Hematopoietic multipotent progenitor cell treated with erythropoietin and hydrocortisone succinate and interleukin-3 and kit ligand, for 4 days (in vitro differentiated cells): ENCODE measurements around the gene ATP13A1.
A peak's percentile ranks its signal among the peaks of the same experiment; 100 is the strongest.

Experiments used
- DNase-seq: peaks from one replicate; pipeline ENCODE4 v3.0.0-alpha.2; 2015

Gene ATP13A1

DNA sequence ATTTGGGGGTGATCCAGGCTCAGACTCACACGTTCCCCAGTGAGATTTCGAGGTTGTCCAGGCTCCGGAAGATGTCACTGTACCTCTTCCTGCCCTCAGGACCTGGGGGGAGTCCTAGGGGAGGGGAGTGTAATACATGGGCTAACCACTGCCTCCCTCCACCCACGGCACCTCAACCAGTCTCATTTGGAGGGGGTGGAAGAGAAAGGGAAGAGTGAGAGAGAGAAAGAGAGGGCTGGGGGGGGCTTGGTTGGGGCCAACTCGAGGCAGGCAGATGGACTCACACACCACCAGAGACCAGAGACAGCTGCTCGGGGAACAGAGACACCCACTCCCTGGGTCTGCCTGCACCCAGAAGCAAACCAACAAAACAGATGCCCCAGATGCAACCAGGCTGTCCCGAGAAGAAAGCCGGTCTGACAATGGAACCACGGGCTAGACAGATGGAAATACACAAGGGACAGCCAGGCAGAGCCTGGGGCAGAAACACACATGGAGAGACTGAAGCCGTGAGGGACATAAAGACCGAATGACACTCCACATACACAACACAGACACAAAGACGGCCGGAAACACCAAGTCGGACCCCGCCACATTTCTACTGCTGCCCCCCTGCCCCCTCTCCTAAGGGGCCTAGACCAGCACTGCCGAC lies 20.8 kb downstream of the ATP13A1 start:
- DNase-seq, result peak; percentile 54

DNA sequence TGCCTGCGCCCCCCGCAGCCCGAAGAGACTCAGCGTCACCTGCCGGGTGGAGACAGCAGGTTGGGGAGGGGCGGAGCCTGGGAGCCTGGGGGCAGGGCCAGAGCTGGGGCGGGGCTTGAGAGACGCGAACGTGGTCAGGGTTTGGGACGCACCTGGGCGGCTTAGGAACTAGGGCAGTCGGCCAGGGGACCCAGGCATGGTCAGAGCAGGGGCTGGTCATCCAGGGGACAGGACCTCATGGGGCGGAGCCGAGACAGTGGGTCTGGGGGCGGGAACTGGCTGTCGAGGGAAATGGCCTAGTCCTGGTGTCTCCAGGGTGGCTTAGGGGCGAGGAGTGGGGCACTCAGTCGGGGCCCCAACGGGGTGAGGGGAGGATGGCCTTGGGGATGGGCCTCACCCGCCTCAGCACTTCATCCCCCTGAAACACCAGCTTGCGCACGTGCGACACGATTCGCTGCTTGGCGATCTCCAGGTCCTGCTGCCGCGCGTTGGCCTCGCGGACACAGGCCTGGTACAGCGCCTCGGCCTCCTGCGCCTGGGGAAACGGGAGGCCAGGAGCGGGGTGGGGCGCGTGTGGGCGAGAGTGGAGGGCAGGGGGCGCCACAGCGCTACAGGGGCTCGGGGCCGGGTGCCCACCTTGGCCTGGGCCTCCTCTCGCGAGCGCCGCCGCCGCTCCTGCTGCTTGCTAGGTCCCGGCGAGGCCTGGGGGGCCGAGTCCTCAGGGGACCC lies 25.8 kb downstream of the ATP13A1 start:
- no peak for DNase-seq

DNA sequence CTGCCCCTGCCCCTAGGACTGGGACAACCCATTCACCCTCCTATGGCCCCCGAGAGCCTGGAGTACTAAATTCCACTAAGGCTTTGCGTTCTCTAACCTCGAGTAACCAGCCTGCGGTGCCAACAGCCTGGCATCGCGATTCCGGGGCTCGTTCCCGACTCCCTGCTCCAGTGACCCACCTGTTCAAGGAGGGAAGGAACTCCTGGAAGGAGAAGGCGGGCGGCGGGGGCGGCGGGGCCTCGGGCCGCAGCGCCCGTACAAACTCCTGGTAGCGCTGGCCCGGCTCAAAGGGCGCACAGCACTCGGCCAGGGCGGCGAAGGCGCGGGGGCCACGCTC lies 26.3 kb downstream of the ATP13A1 start:
- DNase-seq, result no peak

DNA sequence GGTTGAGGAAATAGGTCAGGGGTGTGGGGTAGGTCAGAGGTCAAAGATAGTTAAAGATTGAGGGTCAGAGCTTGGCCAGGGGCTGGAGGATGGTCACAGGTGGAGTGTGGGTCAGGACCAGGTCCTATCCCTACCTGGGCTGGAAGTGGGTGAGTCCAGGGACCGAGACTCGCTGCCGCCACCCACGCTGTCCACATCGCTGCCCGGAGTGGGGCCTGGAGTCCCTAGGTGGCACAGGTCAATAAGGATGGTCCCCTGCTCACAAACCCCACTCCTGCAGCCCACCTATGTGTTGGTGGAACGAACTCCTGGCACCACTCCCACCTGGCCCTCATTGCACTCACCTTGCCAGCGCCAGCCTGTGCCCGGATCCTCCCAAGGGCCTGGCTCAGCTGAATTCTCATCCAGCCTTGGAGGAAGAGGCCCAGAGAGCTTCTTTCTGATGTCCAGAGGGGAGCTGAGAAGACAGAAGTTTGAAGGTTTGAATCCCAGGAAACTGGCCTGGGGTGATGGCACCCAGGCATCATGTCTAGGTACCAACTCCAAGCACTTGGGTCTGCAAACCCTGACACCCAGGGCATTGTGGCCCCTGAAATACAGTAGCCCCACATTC lies 26.8 kb downstream of the ATP13A1 start:
- no peak for DNase-seq

DNA sequence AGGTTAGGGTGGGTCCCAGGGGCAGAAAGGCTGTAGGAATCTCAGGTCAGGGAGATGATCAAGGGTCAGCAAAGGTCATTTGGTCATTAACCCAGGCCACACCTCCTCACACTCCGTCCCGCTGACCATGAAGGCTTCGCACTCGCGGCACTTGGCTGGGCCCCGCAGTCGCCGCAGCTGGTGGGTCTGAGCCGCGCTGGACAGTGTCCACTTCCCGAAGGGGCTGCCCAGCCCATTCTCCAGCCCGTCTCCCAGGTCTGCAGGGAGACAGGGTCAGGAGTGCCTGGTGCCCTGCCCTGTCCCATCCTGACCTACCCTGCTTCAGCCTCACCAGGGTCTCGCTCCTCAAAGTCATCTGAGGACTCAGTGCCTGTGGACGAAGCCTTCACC lies 28.2 kb downstream of the ATP13A1 start:
- DNase-seq, result no peak

DNA sequence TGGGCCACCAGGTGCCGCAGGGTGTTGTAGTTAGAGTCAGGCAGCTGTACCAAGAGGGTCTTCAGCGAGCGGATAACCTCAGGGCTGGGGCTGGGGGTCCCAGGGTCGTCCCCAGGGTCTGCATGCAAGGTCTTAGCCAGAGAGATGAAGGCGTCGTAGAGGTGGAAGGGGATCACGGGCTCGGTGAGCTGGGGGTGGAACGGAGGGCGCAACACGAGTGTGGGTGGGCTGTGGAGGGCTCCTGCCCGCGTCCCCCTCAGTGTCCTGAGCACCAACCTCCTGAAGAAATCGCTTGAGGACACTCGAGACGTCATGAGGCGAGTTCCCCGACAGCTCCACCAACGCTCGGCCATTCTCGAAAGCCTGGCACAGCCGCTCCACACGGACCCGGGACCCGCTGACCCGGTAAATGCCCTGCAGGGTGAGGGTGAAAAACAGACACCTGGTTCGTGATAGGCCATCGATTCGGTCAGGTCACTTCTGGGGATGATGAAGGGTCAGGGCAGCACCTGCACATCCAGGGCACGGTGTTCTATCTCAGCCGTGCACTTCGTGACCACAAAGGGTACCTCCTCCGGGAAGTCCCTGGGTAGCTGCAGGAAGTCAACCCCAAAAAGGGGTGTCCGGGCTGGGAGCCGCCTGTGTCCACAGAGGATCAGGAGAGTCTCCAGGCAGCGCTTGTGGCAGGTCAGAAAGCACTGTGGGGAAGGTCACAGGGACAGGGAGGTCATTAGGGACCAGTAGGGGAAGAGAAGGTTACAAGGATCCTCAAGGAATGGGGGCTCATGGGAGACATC lies 28.8 kb downstream of the ATP13A1 start:
- no peak for DNase-seq

DNA sequence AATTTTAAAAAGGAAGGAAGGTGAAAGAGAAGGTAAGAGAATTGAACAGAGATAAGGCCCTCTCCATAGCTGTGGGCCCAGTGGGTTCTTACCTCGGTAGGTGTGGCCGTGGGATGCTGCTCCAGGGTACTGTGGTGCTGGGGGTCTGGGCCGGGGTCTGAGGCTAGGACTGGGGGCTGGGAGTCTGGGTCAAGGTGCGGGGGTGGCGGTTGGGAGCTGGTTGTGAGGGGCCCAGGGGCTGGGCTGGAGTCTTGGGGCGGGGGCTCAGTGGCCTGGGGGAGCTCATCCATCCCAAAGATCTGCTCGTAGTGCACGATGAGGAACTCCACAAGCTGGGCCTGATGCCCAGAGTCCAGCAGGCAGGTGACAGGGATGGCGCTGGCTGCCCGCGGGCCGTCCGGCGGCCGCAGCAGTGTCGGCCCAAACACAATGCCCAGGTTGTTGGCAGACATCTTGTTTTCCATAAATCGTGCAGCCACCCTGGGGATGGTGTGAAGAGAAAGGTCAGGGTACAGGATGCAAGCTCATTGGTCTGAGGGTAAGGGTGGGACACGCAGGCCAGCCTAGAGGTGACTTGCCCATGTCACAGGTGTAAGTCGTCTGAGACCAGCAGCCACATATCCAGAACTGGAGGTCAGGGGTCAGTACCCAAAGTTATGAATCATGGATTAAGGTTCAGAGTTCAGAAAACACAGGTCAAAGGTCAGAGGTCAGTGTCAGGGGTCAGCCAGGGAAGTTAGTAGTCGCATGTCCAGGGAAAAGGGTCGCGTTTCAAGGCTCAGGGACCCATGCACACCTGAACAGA lies 29.6 kb downstream of the ATP13A1 start:
- DNase-seq, result no peak

DNA sequence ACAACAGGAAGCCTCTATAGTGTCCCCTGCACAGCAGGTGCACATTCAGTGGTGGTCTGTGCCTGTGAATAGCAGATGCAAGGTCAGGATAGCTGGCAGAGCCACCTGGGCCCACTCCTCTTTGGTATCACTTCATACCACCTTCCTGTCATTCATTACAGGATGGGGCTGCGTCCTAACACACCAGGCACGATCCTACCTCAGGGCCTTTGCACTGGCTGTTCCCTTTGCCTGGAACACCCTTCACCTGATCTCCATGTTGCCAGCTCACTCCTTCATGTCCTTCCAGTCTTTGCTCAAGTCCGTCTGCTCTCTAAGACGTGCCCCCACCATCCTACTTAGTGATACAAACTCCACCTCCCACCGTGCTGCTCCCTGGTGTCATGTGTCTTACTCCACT lies 30.8 kb downstream of the ATP13A1 start:
- DNase-seq, result no peak

DNA sequence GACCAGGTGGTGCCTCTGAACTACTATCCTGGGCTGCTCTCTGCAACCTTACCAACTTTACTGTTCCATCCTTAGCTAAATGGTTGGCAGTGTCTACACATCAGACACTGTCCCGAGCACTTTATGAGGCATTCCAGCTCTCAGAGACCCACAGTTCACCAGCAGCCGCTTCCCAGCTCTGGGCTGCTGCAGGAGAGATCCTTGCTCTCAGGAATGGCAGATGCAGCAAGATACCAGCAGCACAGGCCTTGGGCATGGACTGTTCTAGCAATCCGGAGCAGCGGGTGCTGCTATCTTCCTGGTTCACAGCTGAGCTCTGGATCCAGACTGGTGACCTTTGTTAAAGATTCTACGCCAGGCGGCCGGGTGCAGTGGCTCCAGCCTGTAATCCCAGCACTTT lies 32.1 kb downstream of the ATP13A1 start:
- DNase-seq, result no peak

DNA sequence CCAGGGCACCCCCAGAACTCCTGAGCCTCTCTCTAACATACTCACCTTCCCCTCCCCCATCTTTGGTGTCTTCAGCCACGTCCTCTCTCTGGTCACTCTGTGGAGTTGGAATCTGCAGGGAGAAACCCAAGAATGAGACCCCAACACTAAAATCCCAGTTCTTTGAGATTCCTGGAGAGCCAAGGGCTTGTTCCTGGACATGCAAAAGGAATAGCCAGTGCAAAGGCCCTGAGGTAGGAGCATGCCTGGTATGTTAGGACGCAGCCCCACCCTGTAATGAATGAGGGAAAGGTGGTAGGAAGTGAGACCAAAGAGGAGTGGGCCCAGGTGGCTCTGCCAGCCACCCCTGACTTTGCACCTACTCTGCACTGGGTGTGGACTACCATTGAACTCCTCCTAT lies 33.0 kb downstream of the ATP13A1 start:
- DNase-seq, result no peak

DNA sequence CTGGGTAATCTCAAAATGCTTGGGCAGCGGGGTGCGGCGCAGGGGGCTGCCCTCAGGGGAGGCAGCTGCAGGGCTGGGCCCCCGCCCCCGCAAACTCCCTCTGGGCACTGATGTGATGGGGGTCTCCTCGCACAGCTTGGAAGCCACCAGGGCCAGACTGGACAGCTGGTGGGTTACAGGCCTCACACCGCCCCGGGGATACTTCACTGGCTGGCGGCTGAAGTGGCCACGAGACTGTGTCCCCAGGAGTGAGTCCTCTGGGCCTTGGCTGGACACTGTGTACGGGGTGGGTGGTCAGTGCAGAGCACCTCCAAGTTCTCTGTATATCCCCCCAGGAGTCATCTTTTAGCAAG lies 33.4 kb downstream of the ATP13A1 start:
- no peak for DNase-seq

DNA sequence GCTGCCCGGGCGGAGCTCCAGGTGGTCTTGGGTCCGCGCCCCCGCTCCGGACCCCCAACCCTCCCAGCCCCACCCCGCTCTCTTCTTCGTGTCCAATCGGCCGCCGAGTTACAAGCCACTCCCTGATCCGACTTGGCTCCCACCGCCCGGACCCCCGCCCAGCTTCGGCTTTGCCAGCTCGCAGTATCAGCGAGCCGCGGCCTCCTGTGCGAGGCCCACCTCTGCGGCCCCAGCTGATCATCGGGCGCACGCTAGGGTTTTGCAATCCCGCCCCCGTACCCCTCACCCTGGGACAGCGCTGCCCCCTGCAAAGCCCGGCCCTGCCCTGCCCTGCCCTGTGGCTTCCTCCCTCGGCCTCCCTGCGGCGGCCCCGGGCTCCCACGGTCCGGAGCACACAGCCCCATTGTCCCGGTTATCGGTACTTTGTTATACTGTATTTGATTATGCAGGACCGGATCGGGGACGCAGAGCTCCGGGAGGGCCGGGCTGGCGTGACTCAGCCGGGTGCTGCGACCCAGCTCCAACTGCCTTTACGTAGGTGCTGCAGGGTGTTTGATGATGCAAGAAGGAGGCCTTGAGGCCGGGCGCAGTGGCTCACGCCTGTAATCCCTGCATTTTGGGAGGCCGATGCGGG lies 34.9 kb downstream of the ATP13A1 start:
- DNase-seq, result peak; percentile 44

DNA sequence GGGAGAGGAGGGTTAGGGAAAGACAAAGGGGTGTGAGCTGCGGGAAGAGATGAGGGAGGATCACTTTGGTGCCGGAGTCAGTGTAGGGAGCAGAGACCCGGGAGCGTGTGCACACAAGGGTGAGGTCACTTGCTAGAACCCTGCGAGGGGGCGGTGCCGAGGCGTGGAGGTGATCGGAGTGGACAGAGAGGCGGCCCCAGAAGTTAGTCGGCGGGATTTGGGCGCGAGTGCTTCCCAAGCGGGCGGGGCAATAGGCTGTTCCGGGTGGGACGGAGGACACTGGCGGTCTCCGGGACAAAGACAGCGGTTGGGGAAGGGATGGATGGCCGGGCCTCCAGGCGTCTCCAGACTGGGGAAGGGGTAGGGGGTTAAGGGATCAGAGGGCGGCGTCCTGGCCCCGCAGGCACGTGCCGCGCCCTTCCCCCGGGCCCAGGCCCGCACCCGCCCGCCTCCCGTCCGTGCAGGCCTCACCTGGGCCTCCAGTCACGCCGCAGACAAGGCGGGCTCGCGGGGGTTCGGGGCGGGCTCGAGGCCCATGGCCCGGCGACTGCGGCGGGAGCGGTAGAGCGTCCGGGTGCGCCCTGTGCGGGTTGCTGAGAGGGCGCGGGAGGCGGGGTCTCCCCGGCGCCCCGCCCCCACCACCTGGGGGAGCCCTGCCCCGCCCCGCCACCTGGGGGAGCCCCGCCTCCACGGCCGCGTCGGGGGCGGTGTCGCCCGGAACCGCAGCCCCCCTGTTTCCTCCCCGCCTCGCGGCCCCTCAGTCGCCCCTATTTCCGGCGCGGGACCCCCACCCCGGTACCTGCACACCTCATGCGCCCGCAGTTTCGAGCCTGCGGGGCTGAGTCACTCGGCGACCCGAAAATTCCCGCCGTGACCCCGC lies 35.6 kb downstream of the ATP13A1 start, which contains the start of gene LPAR2:
LPAR2 (minus strand) TSS at position 600 of the 880 bp plus-strand sequence. CDS start 945 bp downstream, outside the sequence.
- DNase-seq, result peak; percentile 39

DNA sequence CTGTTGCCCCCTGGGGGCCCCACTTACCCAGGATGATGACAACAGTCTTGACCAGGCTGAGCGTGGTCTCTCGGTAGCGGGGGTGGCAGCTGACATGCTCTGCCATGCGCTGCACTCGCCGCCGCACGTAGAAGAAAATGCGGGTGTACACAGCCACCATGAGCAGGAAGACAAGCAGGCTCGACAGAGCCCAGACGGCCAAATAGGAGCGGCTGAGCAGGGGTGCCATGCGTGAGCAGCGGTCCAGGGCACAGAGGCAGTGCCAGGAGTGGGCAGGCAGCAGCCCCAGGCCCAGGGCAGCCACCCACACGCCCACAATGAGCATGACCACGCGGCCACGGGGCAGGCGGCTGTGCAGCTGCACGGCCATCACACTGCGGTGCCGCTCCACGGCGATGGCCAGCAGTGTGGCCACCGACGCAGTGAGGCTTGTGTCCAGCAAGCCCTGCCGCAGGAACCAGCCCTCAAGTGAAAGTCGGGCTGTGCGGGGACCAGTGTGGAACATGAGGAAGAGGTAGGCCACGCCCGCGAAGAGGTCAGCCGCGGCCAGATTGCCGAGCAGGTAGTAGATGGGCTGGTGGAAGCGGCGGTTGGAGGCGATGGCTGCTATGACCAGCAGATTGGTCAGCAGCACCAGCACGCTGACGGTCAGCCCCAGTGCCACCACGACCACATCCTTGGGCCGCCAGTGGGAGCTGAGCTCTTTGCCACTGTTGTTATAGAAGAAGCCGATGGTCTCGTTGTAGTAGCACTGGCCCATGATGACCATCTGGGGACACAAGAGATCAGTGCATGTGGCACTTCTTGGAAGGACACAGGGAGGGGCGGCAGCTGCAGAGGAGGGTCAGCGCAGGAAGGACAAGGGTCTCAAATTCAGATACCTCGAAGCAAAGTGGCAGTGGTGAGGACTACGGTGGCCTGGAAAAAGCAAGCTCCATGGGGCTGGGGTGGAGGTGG lies 36.7 kb downstream of the ATP13A1 start:
- DNase-seq, result no peak

DNA sequence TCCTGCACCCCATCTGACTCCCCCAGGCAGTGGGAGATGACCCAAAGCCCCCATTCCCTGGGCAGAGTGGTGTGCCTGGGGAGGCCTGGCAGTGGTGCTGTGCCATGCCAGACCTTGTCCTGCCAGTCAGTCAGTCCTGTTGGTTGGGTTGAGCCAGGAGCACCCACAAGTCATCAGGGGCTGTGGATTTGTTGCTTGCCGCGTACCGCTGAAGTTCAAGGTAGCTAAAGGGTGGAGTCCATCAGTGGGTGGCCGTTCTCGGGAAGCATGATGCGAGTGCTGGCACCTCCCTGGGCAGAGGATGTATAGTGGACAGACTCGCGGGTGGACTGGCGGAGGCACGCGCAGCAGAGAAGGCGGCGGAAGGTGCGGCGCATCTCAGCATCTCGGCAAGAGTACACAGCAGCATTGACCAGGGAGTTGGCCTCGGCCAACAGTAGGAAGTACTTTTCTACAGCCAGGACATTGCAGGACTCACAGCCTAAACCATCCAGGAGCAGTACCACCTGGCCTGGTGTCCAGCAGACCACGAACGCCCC lies 39.4 kb downstream of the ATP13A1 start:
- DNase-seq, result no peak

DNA sequence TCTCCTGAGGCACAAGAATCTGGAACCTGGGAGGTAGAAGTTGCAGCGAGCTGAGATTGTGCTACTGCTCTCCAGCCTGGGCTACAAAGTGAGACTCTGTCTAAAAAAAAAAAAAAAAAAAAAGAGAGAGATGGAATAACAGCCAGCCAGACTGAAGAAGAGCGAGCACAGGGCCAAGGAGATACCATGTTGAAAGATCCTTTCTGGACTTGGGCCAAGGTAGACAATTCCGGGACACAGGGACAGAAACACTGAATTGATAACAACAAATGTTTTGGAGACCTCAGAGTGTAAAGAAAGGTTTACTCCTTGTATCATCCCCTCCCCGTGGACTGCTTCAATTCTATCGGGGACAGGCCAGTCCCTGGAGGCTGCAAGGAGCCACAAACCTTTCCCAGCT lies 40.1 kb downstream of the ATP13A1 start:
- DNase-seq, result no peak

DNA sequence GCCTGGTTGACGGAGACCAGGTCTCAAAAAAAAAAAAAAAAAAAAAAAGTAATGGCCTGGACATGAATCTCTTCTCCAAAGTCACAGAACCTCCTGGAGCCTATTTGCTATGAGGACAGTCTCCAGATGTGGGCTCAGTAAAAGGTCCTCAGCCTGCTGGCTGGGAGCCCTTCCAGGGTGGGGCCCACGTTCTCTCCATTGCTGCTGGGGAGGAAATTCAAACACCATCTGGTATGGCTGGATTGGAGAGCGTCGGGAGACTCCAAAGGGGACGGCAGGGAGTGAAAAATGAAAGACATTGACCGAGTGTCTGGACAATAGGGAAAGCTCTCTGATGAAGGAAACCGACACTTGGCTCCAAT lies 43.6 kb downstream of the ATP13A1 start:
- no peak for DNase-seq

DNA sequence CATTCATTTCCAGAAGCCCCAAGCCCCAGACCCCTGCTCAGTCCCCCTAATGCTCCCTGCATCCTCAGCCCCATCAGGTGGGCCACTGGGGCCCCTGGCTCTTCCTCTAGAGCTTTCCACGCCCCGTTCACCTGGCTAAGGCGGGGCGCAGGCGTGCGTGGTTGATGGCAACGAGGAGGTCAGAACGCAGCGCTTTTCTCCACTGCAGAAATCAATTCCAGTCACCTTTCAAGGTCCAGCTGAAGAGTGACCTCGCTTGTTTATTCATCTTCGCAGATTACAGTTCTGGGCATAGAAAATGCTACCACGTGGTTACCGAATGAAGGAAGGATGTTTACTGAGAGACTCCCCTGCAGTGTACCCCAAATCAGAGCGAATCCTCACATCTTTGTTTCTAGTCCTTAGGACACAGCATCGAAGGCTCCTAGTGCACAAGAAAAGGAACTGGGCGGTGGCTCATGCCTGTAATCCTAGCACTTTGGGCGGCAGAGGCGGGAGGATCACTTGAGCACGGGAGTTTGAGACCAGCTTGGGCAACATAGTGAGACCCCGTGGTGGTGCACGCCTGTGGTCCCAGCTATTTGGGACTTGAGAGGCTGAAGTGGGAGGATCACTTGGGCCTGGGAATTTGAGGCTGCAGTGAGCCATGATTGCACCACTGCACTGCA lies 44.2 kb downstream of the ATP13A1 start:
- no peak for DNase-seq
